Upper lobe of right lung (tissue), 1 donor: Measurements from ENCODE around the gene AHCYL1. TPM values are rescaled to one million over a fixed set of nuclear protein-coding genes. Genes with fewer than 3 reads are reported as not detected.
"Not testable (repeated sequence)": the region's sequence is repeated elsewhere in the genome, so short reads cannot be mapped to it uniquely, and the experiment has no call there.

Experiments used
- ATAC-seq: fragments of 200-7000 bp; cut with Tn5 transposase; one replicate; pipeline ENCODE4 v1.9.1; 2020; ENCODE audit warnings: mild to moderate bottlenecking, moderate library complexity
- DNase-seq: peaks from one replicate; pipeline ENCODE4 v3.0.0-alpha.2; 2020
- H3K27ac ChIP-seq: fragments of 200-600 bp; one replicate; pipeline ENCODE4 v1.8.0; 2022
- H3K27me3 ChIP-seq: fragments of 200-600 bp; one replicate; pipeline ENCODE4 v1.8.0; 2022; ENCODE audit warnings: mild to moderate bottlenecking
- H3K36me3 ChIP-seq: fragments of 200-600 bp; one replicate; pipeline ENCODE4 v1.8.0; 2022
- H3K4me1 ChIP-seq: fragments of 200-600 bp; one replicate; pipeline ENCODE4 v1.8.0; 2022
- H3K4me3 ChIP-seq: fragments of 200-600 bp; one replicate; pipeline ENCODE4 v1.8.0; 2022; ENCODE audit warnings: mild to moderate bottlenecking
- H3K9me3 ChIP-seq: fragments of 200-600 bp; one replicate; pipeline ENCODE4 v1.8.0; 2022
- intact Hi-C: fragments of 100-400 bp; cut with DNase I; formaldehyde crosslinking; loops from one replicate; pipeline ENCODE4 v1.11.0; 2022
- total RNA-seq: library from RNA; stranded (reverse); fragmentation: NEBNext Ultra II Directional; extraction: Animal tissue kit (Norgen Biotek cat#: 25700); gene quantifications from one replicate; pipeline ENCODE4 v1.2.1, GENCODE V29; 2021
- TF ChIP-seq, protein P1 (sequence below): fragments of 200-600 bp; IDR thresholded peaks from one replicate; pipeline ENCODE4 v1.8.0; 2022; ENCODE audit warnings: antibody characterized with exemption
- donor health status: DM: no; HTN: yes; CAD: no; lungs with severe emphysema.

Gene AHCYL1
- total RNA-seq, 1 donor from 2014 or later: 91.7 TPM

DNA sequence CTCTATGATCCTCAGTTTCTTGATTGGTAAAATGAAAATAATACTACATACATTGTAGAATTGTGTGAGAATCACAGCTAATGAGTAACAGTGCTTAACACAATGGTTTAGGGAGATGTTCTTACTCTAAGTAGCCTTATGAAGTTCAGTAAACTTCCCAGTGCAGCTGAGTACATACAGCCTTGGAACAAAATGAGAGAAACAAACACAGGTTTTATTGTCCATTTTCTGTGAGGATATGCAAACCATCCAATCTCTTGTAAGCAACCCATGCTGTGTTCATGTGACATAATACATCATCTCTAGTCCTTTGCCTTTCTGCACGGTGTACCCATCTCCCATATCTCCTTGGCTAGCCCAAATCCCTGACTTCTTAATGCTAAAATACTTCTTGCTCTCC is 35.2 kb downstream of the AHCYL1 start:
- TF ChIP-seq, protein P1, sequence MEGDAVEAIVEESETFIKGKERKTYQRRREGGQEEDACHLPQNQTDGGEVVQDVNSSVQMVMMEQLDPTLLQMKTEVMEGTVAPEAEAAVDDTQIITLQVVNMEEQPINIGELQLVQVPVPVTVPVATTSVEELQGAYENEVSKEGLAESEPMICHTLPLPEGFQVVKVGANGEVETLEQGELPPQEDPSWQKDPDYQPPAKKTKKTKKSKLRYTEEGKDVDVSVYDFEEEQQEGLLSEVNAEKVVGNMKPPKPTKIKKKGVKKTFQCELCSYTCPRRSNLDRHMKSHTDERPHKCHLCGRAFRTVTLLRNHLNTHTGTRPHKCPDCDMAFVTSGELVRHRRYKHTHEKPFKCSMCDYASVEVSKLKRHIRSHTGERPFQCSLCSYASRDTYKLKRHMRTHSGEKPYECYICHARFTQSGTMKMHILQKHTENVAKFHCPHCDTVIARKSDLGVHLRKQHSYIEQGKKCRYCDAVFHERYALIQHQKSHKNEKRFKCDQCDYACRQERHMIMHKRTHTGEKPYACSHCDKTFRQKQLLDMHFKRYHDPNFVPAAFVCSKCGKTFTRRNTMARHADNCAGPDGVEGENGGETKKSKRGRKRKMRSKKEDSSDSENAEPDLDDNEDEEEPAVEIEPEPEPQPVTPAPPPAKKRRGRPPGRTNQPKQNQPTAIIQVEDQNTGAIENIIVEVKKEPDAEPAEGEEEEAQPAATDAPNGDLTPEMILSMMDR: no peak
- H3K36me3 ChIP-seq: peaks cover 100% of the 10 kb centered on the region

DNA sequence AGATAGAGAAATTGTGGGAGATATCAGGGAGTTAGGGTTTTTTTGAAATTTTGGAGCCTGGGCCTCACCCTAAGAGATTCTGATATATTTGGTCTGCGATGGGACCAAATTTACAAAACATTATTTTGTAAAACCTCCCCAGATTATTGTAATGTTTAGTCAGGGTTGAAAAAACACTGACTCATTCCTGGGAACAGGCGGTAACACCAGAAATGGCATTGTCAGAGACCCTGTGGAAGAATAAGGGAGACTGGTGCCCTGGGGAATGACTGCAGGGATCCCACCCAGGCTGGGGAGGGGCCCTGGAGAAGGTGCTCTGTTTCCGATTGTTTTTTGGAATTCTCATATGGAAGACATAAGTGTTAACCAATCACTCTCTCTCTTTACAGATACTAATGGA is 36.7 kb downstream of the AHCYL1 start:
- DNase-seq (no peak), ATAC-seq (no peak)
- no peaks in the 10 kb centered on the region for H3K9me3 ChIP-seq
- no peaks in the 10 kb centered on the region for H3K4me1 ChIP-seq
- H3K36me3 ChIP-seq: peaks cover 86% of the 10 kb centered on the region
- TF ChIP-seq, protein P1: no peak
- H3K27ac ChIP-seq: no peak overlapping the region
- intact Hi-C loops: no loop called here
- no peaks in the 10 kb centered on the region for H3K27me3 ChIP-seq
- no peak overlapping the region for H3K4me3 ChIP-seq

More for the DNA sequence above, 35.2 kb downstream of the AHCYL1 start:
- intact Hi-C loops: no loop called here
- no peak overlapping the region for H3K27ac ChIP-seq
- no peak overlapping the region for H3K4me3 ChIP-seq
- no peaks in the 10 kb centered on the region for H3K4me1 ChIP-seq
- no peaks in the 10 kb centered on the region for H3K9me3 ChIP-seq
- no peak for ATAC-seq
- H3K27me3 ChIP-seq: no peaks in the 10 kb centered on the region
- no peak for DNase-seq

DNA sequence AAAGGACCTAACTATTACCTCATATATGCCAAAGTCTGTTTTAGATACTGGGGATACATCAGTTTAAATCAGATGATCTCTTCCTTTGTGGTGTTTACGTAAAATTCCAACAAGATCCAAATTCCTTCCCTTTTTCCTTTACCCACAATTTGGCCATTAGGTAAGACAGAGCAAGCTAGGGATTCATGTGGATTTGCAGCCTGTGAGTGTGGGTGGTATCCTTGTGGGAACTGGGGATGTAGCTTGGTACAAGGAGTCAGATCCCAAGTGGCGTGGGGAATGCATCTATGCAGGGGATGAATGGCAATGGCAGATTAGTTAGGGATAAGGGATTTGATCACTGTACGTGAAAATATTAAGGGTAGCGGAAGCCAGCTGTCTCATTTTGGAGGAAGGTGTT is 40.0 kb downstream of the AHCYL1 start:
- no peaks in the 10 kb centered on the region for H3K4me1 ChIP-seq
- intact Hi-C loops: no loop called here
- H3K9me3 ChIP-seq: no peaks in the 10 kb centered on the region
- TF ChIP-seq, protein P1: no peak
- peaks cover 52% of the 10 kb centered on the region for H3K36me3 ChIP-seq
- H3K4me3 ChIP-seq: no peak overlapping the region
- ATAC-seq (no peak), DNase-seq (no peak)
- no peaks in the 10 kb centered on the region for H3K27me3 ChIP-seq
- no peak overlapping the region for H3K27ac ChIP-seq

DNA sequence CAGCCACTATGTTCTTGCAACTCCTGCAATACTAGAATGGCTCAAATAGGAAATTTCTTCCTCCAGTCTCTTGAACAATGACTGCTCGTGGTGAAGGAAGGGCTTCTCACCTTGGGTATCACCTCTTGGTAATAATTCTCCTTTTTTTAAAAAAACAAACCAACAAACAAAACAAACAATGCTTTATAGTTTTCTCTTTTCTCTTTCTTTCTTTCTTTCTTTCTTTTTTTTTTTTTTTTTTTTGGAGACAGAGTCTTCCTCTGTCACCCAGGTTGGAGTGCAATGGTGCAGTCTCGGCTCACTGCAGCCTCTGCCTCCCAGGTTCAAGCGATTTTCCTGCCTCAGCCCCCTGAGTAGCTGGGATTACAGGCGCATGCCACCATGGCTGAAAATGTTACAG is 46.1 kb downstream of the AHCYL1 start:
- Histone ChIP-seq H3K27ac (peak overlapping the region; percentile 65), H3K4me3 (peak overlapping the region; percentile 14)
- DNase-seq, H3K4me1 ChIP-seq, H3K9me3 ChIP-seq, intact Hi-C loops, H3K27me3 ChIP-seq, H3K36me3 ChIP-seq, ATAC-seq: not testable (repeated sequence)

DNA sequence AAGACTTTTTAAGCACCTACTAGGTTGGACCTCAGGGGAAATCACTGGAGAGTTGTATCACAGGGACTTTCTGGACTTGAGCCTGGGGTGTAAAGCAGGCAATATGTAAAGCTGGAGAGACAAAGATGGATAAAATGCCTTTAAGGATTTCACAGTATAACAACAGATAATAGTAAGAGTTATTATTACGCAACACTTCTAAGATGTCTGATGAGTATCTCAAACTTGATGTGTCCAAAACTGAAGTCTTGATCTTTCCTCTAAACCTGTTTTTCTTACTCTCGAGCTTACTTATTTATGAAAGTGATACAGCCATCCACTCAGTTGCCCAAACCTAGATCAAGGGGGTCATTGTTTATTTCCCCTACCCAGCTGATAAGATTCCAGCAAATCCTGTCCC is 47.8 kb downstream of the AHCYL1 start:
- Histone ChIP-seq H3K9me3 (no peaks in the 10 kb centered on the region), H3K4me3 (no peak overlapping the region), H3K27me3 (no peaks in the 10 kb centered on the region), H3K4me1 (peaks cover 13% of the 10 kb centered on the region), H3K36me3 (no peaks in the 10 kb centered on the region), H3K27ac (no peak overlapping the region)
- intact Hi-C loops: no loop called here
- ATAC-seq (no peak), DNase-seq (no peak)
- TF ChIP-seq, protein P1: no peak

DNA sequence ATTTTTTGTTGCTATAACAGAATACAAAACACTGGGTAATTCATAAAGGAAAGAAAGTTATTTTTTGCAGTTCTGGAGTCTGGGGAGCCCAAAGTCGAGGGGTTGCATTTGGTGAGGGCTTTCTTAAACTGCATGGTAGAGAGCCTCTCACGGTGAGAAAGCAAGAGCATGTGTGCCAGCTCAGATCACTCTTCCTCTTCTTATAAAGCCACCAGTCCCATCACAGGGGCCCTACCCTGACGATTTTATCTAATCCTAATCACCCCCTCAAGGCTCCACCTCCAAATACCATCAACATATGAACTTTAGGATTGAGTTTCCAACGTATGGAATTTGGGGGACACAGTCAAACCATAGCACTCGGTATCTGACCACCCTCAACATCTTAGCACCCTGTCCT is 48.9 kb downstream of the AHCYL1 start:
- no peak overlapping the region for H3K27ac ChIP-seq
- peaks cover 3% of the 10 kb centered on the region for H3K36me3 ChIP-seq
- TF ChIP-seq, protein P1: no peak
- no peaks in the 10 kb centered on the region for H3K27me3 ChIP-seq
- intact Hi-C loops: no loop called here
- H3K9me3 ChIP-seq: no peaks in the 10 kb centered on the region
- peaks cover 13% of the 10 kb centered on the region for H3K4me1 ChIP-seq
- DNase-seq: no peak
- ATAC-seq: no peak
- H3K4me3 ChIP-seq: no peak overlapping the region
